ENCODE data around the gene GNG12.

DNA sequence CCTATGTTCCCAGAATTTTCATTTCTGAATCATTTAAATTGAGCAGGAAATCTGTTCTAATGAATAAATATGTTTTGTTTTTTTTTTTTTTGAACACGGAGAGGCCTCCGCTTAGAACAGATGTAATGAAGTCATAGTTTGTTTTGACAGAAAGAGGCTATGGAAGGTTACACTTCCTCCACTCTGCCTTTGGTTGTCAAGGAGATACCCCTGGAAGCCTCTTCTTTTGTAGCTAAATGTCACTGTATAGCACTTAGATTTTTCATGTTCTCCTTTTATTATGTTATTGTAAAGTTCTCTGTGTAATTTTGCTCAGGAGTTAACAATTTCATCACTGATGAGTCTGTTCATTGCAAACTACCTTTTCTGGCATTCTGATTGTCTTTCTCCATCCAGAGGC lies 22.7 kb upstream of the GNG12 start:
- TF ChIP-seq CTCF (conservative IDR thresholded peaks at IDR 0.05; ENCODE audit: low read depth, low read length) (no peak), EZH2 (IDR thresholded peaks at IDR 0.05; ENCODE audit: low read length, unreplicated experiment) (no peak)
